ENCODE data around the gene NEFH. TPM values are rescaled to one million over a fixed set of nuclear protein-coding genes. Genes with fewer than 3 reads are reported as not detected.
"Not testable (repeated sequence)": the region's sequence is repeated elsewhere in the genome, so short reads cannot be mapped to it uniquely, and the experiment has no call there.

NEFH gene
- total RNA-seq, 1 donor from 2014 or later = 27.1 TPM

DNA sequence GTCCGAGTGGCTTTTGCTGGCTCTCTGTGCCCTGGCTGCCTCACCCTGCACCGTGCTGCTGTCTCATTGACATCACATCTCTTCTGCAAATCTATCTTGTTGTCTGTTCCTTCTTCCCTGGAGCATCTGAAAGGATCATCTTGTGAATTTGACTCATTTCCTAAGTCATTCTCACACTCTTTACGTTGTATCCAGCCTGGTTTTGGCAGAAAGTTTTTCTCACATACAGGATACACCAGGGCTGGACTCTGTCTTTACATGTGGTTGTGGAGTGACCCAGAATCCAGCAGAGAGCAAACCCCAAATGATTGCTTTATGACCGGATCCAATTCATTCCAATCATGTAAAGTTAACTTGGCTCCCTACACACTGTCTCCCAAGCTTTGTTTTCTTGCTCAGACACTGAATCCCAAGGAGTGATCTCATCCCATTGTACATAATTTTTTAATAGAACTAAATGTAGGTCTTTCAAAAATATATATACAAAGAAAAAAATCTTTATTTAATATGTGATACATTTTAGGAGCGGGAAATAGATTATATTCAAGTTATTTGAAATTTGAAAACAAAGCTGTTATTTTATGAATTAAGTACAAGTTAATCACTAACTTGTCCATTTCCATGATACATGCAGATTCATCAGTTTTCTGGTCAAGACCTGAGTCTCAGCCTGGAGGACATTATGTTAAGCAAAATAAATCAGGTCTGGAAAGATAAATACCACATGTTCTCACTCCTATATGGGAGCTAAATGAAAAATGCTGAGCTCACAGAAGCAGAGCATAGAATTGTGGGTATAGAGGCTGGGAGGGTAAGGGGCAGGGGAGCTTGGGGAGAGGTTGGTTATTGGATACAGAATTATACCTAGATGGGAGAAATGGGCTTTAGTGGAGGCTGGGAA, 44.5 kb upstream of the NEFH start:
- Mint-ChIP-seq H3K36me3 (ENCODE audit: unreplicated experiment) (no peaks in the 10 kb centered on the region), H3K27me3 (ENCODE audit: unreplicated experiment) (no peaks in the 10 kb centered on the region), H3K4me3 (ENCODE audit: unreplicated experiment) (no peak overlapping the region), H3K27ac (ENCODE audit: unreplicated experiment) (no peak overlapping the region), H3K4me1 (ENCODE audit: low read depth, unreplicated experiment) (peaks cover 3% of the 10 kb centered on the region), H3K9me3 (ENCODE audit: unreplicated experiment) (no peaks in the 10 kb centered on the region)
- TF ChIP-seq, protein P1, sequence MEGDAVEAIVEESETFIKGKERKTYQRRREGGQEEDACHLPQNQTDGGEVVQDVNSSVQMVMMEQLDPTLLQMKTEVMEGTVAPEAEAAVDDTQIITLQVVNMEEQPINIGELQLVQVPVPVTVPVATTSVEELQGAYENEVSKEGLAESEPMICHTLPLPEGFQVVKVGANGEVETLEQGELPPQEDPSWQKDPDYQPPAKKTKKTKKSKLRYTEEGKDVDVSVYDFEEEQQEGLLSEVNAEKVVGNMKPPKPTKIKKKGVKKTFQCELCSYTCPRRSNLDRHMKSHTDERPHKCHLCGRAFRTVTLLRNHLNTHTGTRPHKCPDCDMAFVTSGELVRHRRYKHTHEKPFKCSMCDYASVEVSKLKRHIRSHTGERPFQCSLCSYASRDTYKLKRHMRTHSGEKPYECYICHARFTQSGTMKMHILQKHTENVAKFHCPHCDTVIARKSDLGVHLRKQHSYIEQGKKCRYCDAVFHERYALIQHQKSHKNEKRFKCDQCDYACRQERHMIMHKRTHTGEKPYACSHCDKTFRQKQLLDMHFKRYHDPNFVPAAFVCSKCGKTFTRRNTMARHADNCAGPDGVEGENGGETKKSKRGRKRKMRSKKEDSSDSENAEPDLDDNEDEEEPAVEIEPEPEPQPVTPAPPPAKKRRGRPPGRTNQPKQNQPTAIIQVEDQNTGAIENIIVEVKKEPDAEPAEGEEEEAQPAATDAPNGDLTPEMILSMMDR (IDR thresholded peaks at IDR 0.05; ENCODE audit: partially characterized antibody, unreplicated experiment) = no peak
- no peak for DNase-seq

DNA sequence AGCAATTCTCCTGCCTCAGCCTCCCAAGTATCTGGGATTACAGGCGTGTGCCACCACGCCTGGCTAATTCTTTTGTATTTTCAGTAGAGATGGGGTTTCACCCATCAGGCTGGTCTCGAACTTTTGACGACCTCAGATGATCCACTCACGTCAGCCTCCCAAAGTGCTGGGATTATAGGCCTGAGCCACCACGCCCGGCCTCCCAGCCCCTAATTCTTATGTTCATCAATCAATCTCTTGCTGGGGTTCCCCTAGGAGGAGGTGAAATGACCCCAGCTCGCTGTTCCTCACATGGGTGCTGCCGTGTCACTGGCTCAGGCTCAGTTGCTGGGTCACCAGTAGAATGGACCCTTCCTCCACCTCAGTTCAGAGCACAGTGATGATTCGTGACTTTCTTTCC, 41.7 kb upstream of the NEFH start, which contains the start of gene RFPL1:
TSS of gene RFPL1 (plus strand) at position 301 of the 400 bp plus-strand sequence.
- H3K4me3 Mint-ChIP-seq (ENCODE audit: unreplicated experiment); H3K36me3 Mint-ChIP-seq (ENCODE audit: unreplicated experiment); H3K27ac Mint-ChIP-seq (ENCODE audit: unreplicated experiment); H3K27me3 Mint-ChIP-seq (ENCODE audit: unreplicated experiment); H3K9me3 Mint-ChIP-seq (ENCODE audit: unreplicated experiment); DNase-seq; H3K4me1 Mint-ChIP-seq (ENCODE audit: low read depth, unreplicated experiment): not testable (repeated sequence)

DNA sequence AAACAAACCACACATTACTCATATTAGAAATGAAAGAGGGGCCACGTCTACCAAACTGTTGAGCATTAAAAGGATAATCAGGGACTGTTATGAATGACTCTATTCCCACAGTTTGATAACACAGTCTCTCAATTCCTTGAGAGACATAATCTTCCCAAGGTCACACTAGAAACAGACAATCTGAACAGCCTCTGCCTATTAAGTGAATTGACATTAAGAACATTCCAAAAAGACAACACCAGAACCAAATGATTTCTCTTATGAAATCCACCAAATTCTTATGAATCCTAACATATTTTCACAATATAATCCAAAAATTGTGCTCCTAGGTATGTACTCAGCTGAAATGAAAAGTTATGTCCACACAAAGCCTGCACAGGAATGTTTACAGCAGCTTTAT, 37.0 kb upstream of the NEFH start:
- Mint-ChIP-seq H3K27me3 (ENCODE audit: unreplicated experiment) (peaks cover 1% of the 10 kb centered on the region), H3K4me1 (ENCODE audit: low read depth, unreplicated experiment) (peaks cover 14% of the 10 kb centered on the region), H3K36me3 (ENCODE audit: unreplicated experiment) (no peaks in the 10 kb centered on the region), H3K27ac (ENCODE audit: unreplicated experiment) (no peak overlapping the region), H3K9me3 (ENCODE audit: unreplicated experiment) (no peaks in the 10 kb centered on the region), H3K4me3 (ENCODE audit: unreplicated experiment) (no peak overlapping the region)
- DNase-seq = no peak
- TF ChIP-seq, protein P1 (IDR thresholded peaks at IDR 0.05; ENCODE audit: partially characterized antibody, unreplicated experiment) = no peak

DNA sequence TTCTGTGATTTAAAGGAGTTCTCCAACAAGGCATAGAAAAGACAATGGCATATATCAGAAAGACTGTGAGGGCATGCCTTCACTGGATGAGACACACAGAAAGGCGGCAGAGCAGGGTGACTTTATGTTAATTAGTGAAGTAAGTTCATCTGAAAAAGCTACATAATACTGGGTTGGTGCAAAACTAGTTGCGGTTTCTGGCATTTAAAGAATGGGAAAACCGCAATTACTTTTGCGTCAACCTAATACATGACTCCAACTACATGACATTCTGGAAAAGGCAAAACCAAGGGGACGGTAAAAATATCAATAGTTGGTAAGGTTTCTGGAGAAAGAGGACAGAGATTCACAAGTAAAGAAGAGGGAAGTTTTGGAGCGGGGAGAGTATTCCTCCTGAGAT, 36.6 kb upstream of the NEFH start:
- no peak overlapping the region for H3K4me3 Mint-ChIP-seq (ENCODE audit: unreplicated experiment)
- TF ChIP-seq, protein P1 (IDR thresholded peaks at IDR 0.05; ENCODE audit: partially characterized antibody, unreplicated experiment) = no peak
- H3K36me3 Mint-ChIP-seq (ENCODE audit: unreplicated experiment) = no peaks in the 10 kb centered on the region
- no peak for DNase-seq
- H3K27ac Mint-ChIP-seq (ENCODE audit: unreplicated experiment) = no peak overlapping the region
- H3K9me3 Mint-ChIP-seq (ENCODE audit: unreplicated experiment) = no peaks in the 10 kb centered on the region
- H3K27me3 Mint-ChIP-seq (ENCODE audit: unreplicated experiment) = peaks cover 1% of the 10 kb centered on the region
- peaks cover 14% of the 10 kb centered on the region for H3K4me1 Mint-ChIP-seq (ENCODE audit: low read depth, unreplicated experiment)

DNA sequence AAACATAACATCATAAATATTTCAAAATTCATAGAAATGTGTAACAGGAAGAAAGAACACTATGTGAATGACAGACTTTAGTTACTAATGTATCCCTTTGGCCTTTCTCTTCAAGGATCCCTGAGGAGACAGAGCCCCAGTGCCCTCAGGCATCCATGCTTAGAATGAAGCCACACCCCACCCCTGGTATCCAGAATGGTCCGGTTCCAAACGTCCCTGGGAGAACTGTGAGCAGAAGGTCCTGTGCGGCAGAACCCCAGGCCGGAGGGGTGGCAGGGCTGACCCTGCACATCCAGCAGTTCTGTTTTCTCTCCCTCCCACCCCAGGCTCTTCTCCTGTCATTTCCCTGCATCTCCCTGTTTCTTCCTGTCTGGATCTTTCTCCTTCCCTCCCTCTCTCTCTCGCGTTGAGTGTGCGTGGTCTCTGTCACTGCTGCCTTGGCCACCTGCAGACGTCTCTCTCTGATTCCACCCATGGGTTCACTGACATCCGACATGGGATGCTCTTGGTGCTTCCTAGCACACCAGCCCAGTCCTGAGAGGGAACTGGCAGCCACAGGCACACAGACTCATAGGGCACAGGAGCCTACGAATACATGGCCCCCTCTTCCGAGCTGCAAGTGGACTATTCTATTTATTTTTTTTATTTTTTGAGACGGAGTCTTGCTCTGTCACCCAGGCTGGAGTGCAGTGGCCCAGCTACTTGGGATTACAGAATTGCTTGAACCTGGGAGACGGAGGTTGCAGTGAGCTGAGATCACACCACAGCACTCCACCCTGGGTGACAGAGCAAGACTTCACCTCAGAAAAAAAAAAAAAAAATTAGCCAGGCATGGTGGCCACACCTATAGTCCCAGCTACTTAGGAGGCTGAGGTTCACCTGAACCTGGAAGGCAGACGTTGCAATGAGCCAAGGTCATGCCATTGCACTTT, 35.9 kb upstream of the NEFH start:
- peaks cover 11% of the 10 kb centered on the region for H3K4me1 Mint-ChIP-seq (ENCODE audit: low read depth, unreplicated experiment)
- peaks cover 1% of the 10 kb centered on the region for H3K27me3 Mint-ChIP-seq (ENCODE audit: unreplicated experiment)
- H3K36me3 Mint-ChIP-seq (ENCODE audit: unreplicated experiment) = no peaks in the 10 kb centered on the region
- no peaks in the 10 kb centered on the region for H3K9me3 Mint-ChIP-seq (ENCODE audit: unreplicated experiment)
- no peak overlapping the region for H3K27ac Mint-ChIP-seq (ENCODE audit: unreplicated experiment)
- no peak overlapping the region for H3K4me3 Mint-ChIP-seq (ENCODE audit: unreplicated experiment)
- DNase-seq = no peak
- TF ChIP-seq, protein P1 (IDR thresholded peaks at IDR 0.05; ENCODE audit: partially characterized antibody, unreplicated experiment) = no peak
